Mesenchymal stem cell (in vitro differentiated cells and primary cell): Measurements from ENCODE around the gene REG3A.

ENCODE experiments used
- DNase-seq: peaks from one replicate; pipeline ENCODE4 v3.0.0-alpha.2; 2013
- H2AFZ ChIP-seq: one replicate; pipeline ENCODE4 v1.6.1; 2013; ENCODE audit warnings: low read depth, mild to moderate bottlenecking, control low read depth, inconsistent platforms, low read length, moderate library complexity
- H2AK5ac ChIP-seq: 2 replicates; pipeline ENCODE4 v1.6.1; 2013; ENCODE audit warnings: low read length, moderate library complexity, mild to moderate bottlenecking, inconsistent platforms; ENCODE audit not compliant: severe bottlenecking
- H2BK120ac ChIP-seq: one replicate; pipeline ENCODE4 v1.6.1; 2013; ENCODE audit warnings: low read depth, mild to moderate bottlenecking, inconsistent platforms, low read length, moderate library complexity
- H2BK12ac ChIP-seq, 2 experiments: one replicate each; pipeline ENCODE4 v1.6.1; 2013; ENCODE audit warnings: inconsistent platforms in 2 of 2, low read length in 2 of 2, mild to moderate bottlenecking in 2 of 2, moderate library complexity in 2 of 2, control low read depth in 1 of 2
- H2BK15ac ChIP-seq: one replicate; pipeline ENCODE4 v1.6.1; 2013; ENCODE audit warnings: mild to moderate bottlenecking, low read depth, inconsistent platforms; ENCODE audit not compliant: poor library complexity, severe bottlenecking
- H2BK5ac ChIP-seq: 2 replicates; pipeline ENCODE4 v1.6.1; 2013; ENCODE audit warnings: low read depth, mild to moderate bottlenecking, low read length, control low read depth, inconsistent platforms; ENCODE audit not compliant: poor library complexity, severe bottlenecking
- H3K14ac ChIP-seq, 2 experiments: one replicate each; pipeline ENCODE4 v1.6.1; 2013; ENCODE audit warnings: inconsistent platforms in 2 of 2, low read length in 2 of 2, control low read depth in 1 of 2, mild to moderate bottlenecking in 1 of 2, moderate library complexity in 1 of 2
- H3K18ac ChIP-seq, 2 experiments: one replicate each; pipeline ENCODE4 v1.6.1; 2013; ENCODE audit warnings: inconsistent platforms in 2 of 2, low read length in 2 of 2, control low read depth in 1 of 2, low read depth in 1 of 2, mild to moderate bottlenecking in 1 of 2
- H3K23ac ChIP-seq, 2 experiments: one replicate each; pipeline ENCODE4 v1.6.1; 2013; ENCODE audit warnings: inconsistent platforms in 2 of 2, low read length in 2 of 2, mild to moderate bottlenecking in 2 of 2, moderate library complexity in 2 of 2, control low read depth in 1 of 2
- H3K27ac ChIP-seq: 2 replicates; pipeline ENCODE4 v1.5.1; 2013; ENCODE audit warnings: mild to moderate bottlenecking, moderate library complexity, low read length, control low read depth, inconsistent platforms; ENCODE audit not compliant: poor library complexity, severe bottlenecking
- H3K27me3 ChIP-seq, 2 experiments: 2 replicates each; pipeline versions ENCODE4 v1.6.1 to v1.7.0; 2013; ENCODE audit warnings: low read length in 2 of 2, mild to moderate bottlenecking in 2 of 2, moderate library complexity in 2 of 2, control low read depth in 1 of 2, inconsistent platforms in 1 of 2; ENCODE audit not compliant: control insufficient read depth in 1 of 2, insufficient read depth in 1 of 2
- H3K36me3 ChIP-seq, 2 experiments: 2 replicates each; pipeline versions ENCODE4 v1.6.1 to v1.7.0; 2013; ENCODE audit warnings: low read length in 2 of 2, control low read depth in 1 of 2, inconsistent platforms in 1 of 2, low read depth in 1 of 2, mild to moderate bottlenecking in 1 of 2; ENCODE audit not compliant: insufficient read depth in 2 of 2, control insufficient read depth in 1 of 2
- H3K4ac ChIP-seq, 2 experiments: one replicate each; pipeline ENCODE4 v1.6.1; 2013; ENCODE audit warnings: inconsistent platforms in 2 of 2, low read length in 2 of 2, mild to moderate bottlenecking in 2 of 2, moderate library complexity in 2 of 2, control low read depth in 1 of 2, low read depth in 1 of 2
- H3K4me1 ChIP-seq: 2 replicates; pipeline ENCODE4 v1.6.1; 2013; ENCODE audit warnings: low read depth, low read length, control low read depth; ENCODE audit not compliant: control insufficient read depth, insufficient read depth
- H3K4me2 ChIP-seq: 2 replicates; pipeline ENCODE4 v1.6.1; 2013; ENCODE audit warnings: low read length, mild to moderate bottlenecking, inconsistent platforms; ENCODE audit not compliant: poor library complexity, severe bottlenecking
- H3K4me3 ChIP-seq, 2 experiments: 2 replicates each; pipeline versions ENCODE4 v1.5.1 to v1.7.0; 2013; ENCODE audit warnings: low read length in 2 of 2, mild to moderate bottlenecking in 2 of 2, control low read depth in 1 of 2, low read depth in 1 of 2; ENCODE audit not compliant: insufficient read depth in 1 of 2
- H3K79me1 ChIP-seq: replicated peaks from 2 replicates; pipeline ENCODE4 v1.6.1; 2013; ENCODE audit warnings: mild to moderate bottlenecking, control low read depth, low read length, inconsistent platforms; ENCODE audit not compliant: poor library complexity, severe bottlenecking
- H3K9ac ChIP-seq: 2 replicates; pipeline ENCODE4 v1.7.0; 2013; ENCODE audit warnings: mild to moderate bottlenecking, low read length, moderate library complexity
- H3K9me3 ChIP-seq: 2 replicates; pipeline ENCODE4 v1.7.0; 2013; ENCODE audit warnings: mild to moderate bottlenecking, low read length; ENCODE audit not compliant: control insufficient read depth
- H4K8ac ChIP-seq: one replicate; pipeline ENCODE4 v1.6.1; 2013; ENCODE audit warnings: inconsistent platforms, mild to moderate bottlenecking, low read length, moderate library complexity
- H4K91ac ChIP-seq: one replicate; pipeline ENCODE4 v1.6.1; 2013; ENCODE audit warnings: mild to moderate bottlenecking, low read length, inconsistent platforms
- WGBS: methylation state at CpG from one replicate; pipeline ENCODE4 v1.1.7; 2013; ENCODE audit warnings: mixed read lengths; 5-methylcytosine and 5-hydroxymethylcytosine counted together

Gene REG3A

DNA sequence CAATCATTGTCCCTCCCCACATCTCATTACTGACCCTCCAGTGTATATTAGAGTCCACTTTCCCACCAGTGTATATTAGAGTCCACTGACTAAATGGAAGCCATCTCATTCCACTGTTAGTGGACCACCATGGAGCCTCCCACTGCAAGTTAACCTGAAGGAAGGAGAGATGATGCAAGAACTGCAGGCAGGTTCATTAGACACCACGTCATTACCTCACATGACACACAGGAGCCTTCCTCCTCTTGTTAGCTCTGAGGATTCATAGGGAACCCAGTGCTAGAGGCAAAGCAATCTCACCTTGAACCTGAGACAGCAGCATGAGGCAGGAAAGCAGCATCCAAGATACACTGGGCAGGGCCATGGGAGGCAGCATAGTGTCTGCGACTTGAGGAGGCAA, 523 bp downstream of the REG3A start:
- Histone ChIP-seq H4K91ac (no peak overlapping the region), H3K18ac (no peak overlapping the region), H3K36me3 (no peaks in the 10 kb centered on the region), H3K4me2 (no peak overlapping the region), H3K79me1 (no peaks in the 10 kb centered on the region), H2BK5ac (no peak overlapping the region), H2AK5ac (no peak overlapping the region), H3K9ac (no peak overlapping the region), H2BK120ac (no peak overlapping the region), H3K4me1 (no peaks in the 10 kb centered on the region), H3K4ac (no peak overlapping the region), H2BK12ac (no peak overlapping the region), H3K4me3 (no peak overlapping the region), H3K23ac (no peak overlapping the region), H3K14ac (no peak overlapping the region), H3K9me3 (peaks cover 2% of the 10 kb centered on the region), H2BK15ac (no peak overlapping the region), H4K8ac (no peak overlapping the region), H3K27me3 (no peaks in the 10 kb centered on the region), H3K27ac (no peak overlapping the region), H2AFZ (no peak overlapping the region)
- no peak for DNase-seq
- 54% methylated on average over 2 of the region's 2 CpGs for WGBS

DNA sequence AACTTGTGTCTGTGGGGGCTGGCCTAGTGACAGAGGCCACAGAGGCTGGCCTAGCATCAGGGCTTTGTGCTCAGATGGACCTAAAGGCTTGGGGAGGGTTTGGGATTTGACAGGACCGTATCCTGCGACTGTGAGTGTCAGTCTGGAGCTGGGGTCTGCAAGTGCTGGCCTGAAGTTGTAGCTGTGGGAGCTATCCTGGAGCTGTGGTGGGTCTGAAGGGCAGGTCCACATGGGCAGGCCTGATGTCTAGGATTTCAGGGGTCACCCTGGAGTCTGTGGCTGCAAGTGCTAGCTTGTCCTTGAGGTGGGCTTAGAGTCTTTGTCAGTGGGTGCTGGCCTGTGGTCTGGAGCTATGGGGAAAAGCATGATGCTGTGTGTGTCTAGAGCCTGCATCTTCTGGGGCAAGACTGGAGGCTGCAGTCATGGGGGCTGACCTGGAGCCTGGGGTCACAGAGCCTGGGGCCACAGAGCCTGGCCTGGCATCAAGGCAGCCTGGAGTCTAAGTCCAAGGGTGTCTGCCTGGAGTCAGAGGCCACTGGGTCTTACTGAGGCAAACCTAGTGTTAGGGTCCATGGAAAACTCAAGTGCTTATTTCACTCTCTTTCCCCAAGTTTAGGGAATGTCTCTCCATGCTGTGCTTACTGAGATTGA, 3.6 kb downstream of the REG3A start:
- no peak overlapping the region for H3K14ac ChIP-seq
- no peak overlapping the region for H2BK120ac ChIP-seq
- H3K79me1 ChIP-seq = no peaks in the 10 kb centered on the region
- H3K9me3 ChIP-seq = peaks cover 2% of the 10 kb centered on the region
- H2BK15ac ChIP-seq = no peak overlapping the region
- H2BK12ac ChIP-seq = no peak overlapping the region
- no peak overlapping the region for H3K4me2 ChIP-seq
- H3K18ac ChIP-seq = no peak overlapping the region
- H2AFZ ChIP-seq = no peak overlapping the region
- no peaks in the 10 kb centered on the region for H3K27me3 ChIP-seq
- no peak overlapping the region for H4K8ac ChIP-seq
- no peak overlapping the region for H2BK5ac ChIP-seq
- no peak overlapping the region for H3K23ac ChIP-seq
- H3K36me3 ChIP-seq = no peaks in the 10 kb centered on the region
- no peak overlapping the region for H4K91ac ChIP-seq
- H3K9ac ChIP-seq = no peak overlapping the region
- H3K4me3 ChIP-seq = no peak overlapping the region
- DNase-seq = no peak
- no peaks in the 10 kb centered on the region for H3K4me1 ChIP-seq
- no peak overlapping the region for H3K27ac ChIP-seq
- H2AK5ac ChIP-seq = no peak overlapping the region
- no peak overlapping the region for H3K4ac ChIP-seq
- 63% methylated on average over 2 of the region's 2 CpGs for WGBS

DNA sequence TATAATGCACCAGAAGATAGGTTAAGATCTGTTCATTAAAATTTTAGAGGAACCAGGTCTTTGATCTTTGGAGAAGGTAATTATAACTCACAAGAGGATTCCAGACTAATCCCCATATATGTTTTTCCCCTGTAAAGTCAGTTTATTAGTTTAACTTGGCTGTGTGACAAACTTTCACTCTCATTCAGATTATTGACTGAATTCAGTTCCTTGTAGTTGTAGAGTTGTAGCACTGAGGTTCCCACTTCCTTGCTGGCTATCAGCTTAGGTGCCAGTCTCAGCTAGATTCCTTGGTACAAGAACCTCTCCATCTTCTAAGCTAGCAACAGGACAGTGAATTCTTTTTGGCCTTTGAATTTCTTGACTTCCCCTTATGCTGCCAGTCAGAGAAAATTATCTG, 20.1 kb downstream of the REG3A start:
- Histone ChIP-seq H3K4me3 (no peak overlapping the region), H2AFZ (no peak overlapping the region), H3K9ac (no peak overlapping the region), H3K27me3 (no peaks in the 10 kb centered on the region), H3K4ac (no peak overlapping the region), H4K8ac (no peak overlapping the region), H4K91ac (no peak overlapping the region), H3K27ac (no peak overlapping the region), H2BK12ac (no peak overlapping the region), H2BK5ac (no peak overlapping the region), H3K4me2 (no peak overlapping the region), H3K18ac (no peak overlapping the region), H2BK120ac (no peak overlapping the region), H3K79me1 (no peaks in the 10 kb centered on the region), H3K36me3 (no peaks in the 10 kb centered on the region), H2BK15ac (no peak overlapping the region), H2AK5ac (no peak overlapping the region), H3K9me3 (no peaks in the 10 kb centered on the region), H3K23ac (no peak overlapping the region), H3K14ac (no peak overlapping the region), H3K4me1 (no peaks in the 10 kb centered on the region)
- DNase-seq = no peak

DNA sequence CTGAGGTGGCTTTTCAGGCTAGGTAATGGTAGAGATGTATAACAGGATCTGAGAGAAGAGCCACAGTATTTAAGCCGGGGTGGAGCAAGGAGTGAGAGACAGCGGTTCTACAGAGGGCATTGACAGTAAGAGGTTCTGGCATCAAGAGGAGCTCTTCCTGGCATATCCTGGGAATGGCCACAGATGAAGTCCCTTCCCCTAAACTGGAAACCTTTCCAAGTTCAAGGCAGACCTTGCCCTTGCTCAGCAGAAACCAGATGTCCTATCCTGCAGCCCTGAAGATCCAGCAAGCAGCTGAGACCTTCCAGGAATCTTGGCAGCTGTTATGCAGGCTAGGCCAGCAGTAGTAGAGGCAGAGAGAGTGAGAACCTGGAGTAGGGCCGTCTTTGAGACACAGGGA, 21.2 kb downstream of the REG3A start:
- no peak overlapping the region for H3K18ac ChIP-seq
- H2BK120ac ChIP-seq = no peak overlapping the region
- no peak overlapping the region for H2BK5ac ChIP-seq
- H3K9me3 ChIP-seq = no peaks in the 10 kb centered on the region
- H3K79me1 ChIP-seq = no peaks in the 10 kb centered on the region
- H2AK5ac ChIP-seq = no peak overlapping the region
- no peak overlapping the region for H2BK12ac ChIP-seq
- H3K14ac ChIP-seq = no peak overlapping the region
- no peak overlapping the region for H2BK15ac ChIP-seq
- H3K4ac ChIP-seq = no peak overlapping the region
- no peak for DNase-seq
- H3K36me3 ChIP-seq = no peaks in the 10 kb centered on the region
- 77% methylated on average over 2 of the region's 3 CpGs for WGBS
- no peaks in the 10 kb centered on the region for H3K4me1 ChIP-seq
- H3K9ac ChIP-seq = no peak overlapping the region
- no peaks in the 10 kb centered on the region for H3K27me3 ChIP-seq
- no peak overlapping the region for H3K4me3 ChIP-seq
- H4K8ac ChIP-seq = no peak overlapping the region
- no peak overlapping the region for H3K4me2 ChIP-seq
- no peak overlapping the region for H4K91ac ChIP-seq
- no peak overlapping the region for H2AFZ ChIP-seq
- no peak overlapping the region for H3K23ac ChIP-seq
- H3K27ac ChIP-seq = no peak overlapping the region
